H1 (cell line): ENCODE measurements around the gene ZFYVE27. TPM values are rescaled to one million over a fixed set of nuclear protein-coding genes. Genes with fewer than 3 reads are reported as not detected.

Experiments
- CHD1 ChIP-seq: IDR thresholded peaks from 2 replicates; pipeline ENCODE4 v1.6.1; 2012; ENCODE audit warnings: low read depth, low read length, improper control_type of control experiment
- FOSL1 ChIP-seq: IDR thresholded peaks from 2 replicates; pipeline ENCODE4 v1.6.1; 2011; ENCODE audit warnings: mild to moderate bottlenecking, low read depth, low read length, moderate library complexity; ENCODE audit not compliant: insufficient read depth
- KDM5A ChIP-seq: fragments of 200-600 bp; IDR thresholded peaks from 2 replicates; pipeline ENCODE4 v1.7.1; 2012; ENCODE audit warnings: mild to moderate bottlenecking, low read length, inconsistent platforms, mixed read lengths
- PHF8 ChIP-seq: fragments of 200-600 bp; sonication (generic); conservative IDR thresholded peaks from 2 replicates; pipeline ENCODE4 v1.7.1; 2012; ENCODE audit warnings: low read depth, mild to moderate bottlenecking, inconsistent platforms, low read length, moderate library complexity
- RNF2 ChIP-seq: fragments of 200-900, 300-1000 bp; sonication (generic); IDR thresholded peaks from 2 replicates; pipeline ENCODE4 v1.7.1; 2016; ENCODE audit warnings: borderline replicate concordance, low read depth, mild to moderate bottlenecking, antibody characterized with exemption, low read length; ENCODE audit not compliant: poor library complexity, severe bottlenecking; ENCODE audit errors: missing control alignments
- SP2 ChIP-seq: IDR thresholded peaks from 2 replicates; pipeline ENCODE4 v1.6.1; 2012; ENCODE audit warnings: mild to moderate bottlenecking, low read length, inconsistent platforms
- TBP ChIP-seq: IDR thresholded peaks from 2 replicates; pipeline ENCODE4 v1.6.1; 2011; ENCODE audit warnings: low read depth, low read length, improper control_type of control experiment
- TEAD4 ChIP-seq: IDR thresholded peaks from 2 replicates; pipeline ENCODE4 v1.6.1; 2012; ENCODE audit warnings: low read depth, low read length, inconsistent platforms, mixed read lengths
- polyA plus RNA-seq, 7 experiments: library from polyadenylated mRNA; depleted of rRNA in 3 of 7; stranded (reverse) in 5 of 7; unstranded in 2 of 7; fragments of >200 nt in 5 of 7; fragments of 200-250 nt in 2 of 7; gene quantifications; 1 replicate in 5 of 7; 2 replicates in 1 of 7; 4 replicates in 1 of 7; pipeline versions ENCODE4 v1.2.1 to v1.2.3, GENCODE V29; 2011 to 2013; ENCODE audit warnings: missing spikeins in 2 of 7, mixed read lengths in 2 of 7
- total RNA-seq: library from RNA; stranded (reverse); fragmentation: NEBNext Ultra II Directional; extraction: Animal tissue kit (Norgen Biotek cat#: 25700); gene quantifications from 2 replicates; pipeline ENCODE4 v1.2.1, GENCODE V29; 2021
- TF ChIP-seq, protein P1 (sequence below): IDR thresholded peaks from 2 replicates; pipeline ENCODE4 v1.6.1; 2012; ENCODE audit warnings: inconsistent platforms

Gene ZFYVE27
- total and polyA plus RNA-seq, 2 of the 8 experiments (the other 6 are each of a cell fraction or from before 2014, with no cell fraction given) = 16.6 to 19.8 TPM

DNA sequence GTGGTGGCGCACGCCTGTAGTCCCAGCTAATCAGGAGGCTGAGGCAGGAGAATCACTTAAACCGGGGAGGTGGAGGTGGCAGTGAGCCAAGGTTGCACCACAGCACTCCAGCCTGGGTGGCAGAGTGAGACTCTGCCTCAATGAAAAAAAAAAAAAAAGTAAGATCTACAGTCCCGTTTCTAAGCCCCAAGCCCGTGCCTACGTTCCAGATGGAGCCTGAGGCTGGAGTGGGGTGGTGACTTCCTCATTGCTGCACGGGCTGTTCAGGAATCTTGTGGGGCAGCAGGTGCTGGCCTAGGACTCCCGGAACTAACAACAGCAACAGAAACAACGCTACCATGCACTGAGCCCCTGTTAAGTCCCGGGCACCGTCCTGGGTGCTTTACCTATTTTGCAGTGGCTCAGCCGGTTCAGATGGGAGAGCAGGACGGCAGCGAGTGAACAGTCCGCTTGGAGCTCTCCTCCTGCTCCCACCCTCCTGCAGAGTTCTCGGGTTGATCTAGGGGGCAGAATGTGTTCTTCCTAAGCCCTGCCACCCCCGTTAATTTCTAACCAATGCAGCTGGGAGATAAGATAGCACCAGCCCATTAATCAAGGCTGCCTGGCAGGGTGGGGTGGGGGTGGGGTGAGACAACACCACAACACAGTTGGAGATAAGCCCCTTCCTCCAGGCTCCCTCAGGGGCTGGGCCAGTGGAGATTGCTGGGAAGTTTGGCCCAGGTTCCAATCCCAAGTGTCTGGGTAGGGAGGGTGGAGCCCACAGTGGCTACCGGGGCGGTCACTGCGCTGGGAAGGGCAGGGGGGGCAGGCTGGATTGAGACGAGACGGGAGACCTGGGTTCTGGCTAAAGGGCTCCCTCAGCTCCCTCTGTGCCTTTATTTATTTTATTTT lies 51.9 kb downstream of the ZFYVE27 start (continued):
- TF ChIP-seq SP2 = no peak
- TF ChIP-seq, protein P1, sequence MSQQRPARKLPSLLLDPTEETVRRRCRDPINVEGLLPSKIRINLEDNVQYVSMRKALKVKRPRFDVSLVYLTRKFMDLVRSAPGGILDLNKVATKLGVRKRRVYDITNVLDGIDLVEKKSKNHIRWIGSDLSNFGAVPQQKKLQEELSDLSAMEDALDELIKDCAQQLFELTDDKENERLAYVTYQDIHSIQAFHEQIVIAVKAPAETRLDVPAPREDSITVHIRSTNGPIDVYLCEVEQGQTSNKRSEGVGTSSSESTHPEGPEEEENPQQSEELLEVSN = no peak
- no peak for TF ChIP-seq RNF2
- no peak for TF ChIP-seq TBP
- TF ChIP-seq TEAD4 = no peak
- TF ChIP-seq KDM5A = no peak
- TF ChIP-seq CHD1 = no peak
- no peak for TF ChIP-seq PHF8
- TF ChIP-seq FOSL1 = no peak
